ENCODE data around the gene PIK3R2.

PIK3R2 gene

DNA sequence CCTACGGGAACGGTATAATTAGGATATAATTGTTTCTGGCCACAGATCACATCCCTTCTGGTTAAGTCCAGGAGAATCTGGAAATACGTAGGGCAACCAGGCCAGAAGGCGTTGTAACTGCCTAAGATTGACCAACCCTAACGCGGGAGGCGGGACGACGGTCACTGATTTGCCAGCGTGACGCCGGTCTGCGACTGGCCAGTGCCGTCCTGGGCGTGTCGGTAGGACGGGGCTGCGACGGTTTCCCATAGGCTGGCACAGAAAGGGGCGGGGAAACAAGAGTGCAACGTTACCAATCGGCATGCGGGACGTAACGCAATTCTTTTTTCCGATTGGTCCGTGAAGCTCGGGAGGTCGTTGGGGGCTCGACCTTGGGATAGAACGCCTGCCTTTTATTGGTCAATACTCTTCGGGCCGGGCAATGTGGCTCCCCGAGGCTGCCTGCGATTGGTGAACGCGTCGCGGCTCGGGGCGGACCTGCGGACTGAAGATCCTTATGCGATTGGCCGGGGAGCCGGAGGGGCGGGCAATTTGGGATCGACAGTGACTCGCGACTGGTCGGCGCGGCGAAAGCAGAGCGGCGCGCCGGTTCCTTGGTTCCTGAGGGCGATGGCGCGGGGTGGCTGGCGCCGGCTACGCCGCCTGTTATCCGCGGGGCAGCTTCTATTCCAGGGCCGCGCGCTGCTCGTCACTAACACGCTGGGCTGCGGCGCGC is 39.9 kb downstream of the PIK3R2 start, which contains the start of gene MPV17L2:
TSS of gene MPV17L2 (plus strand) at position 546 of the 715 bp plus-strand sequence. CDS start at position 610, 64 bp downstream.
- no peak for TF ChIP-seq CEBPB (IDR thresholded peaks at IDR 0.05)
- TF ChIP-seq TAF1 (IDR thresholded peaks at IDR 0.05; ENCODE audit: low read depth) = peak; percentile 58; the same call in 1 of the 2 replicates
- no peak for TF ChIP-seq EGR1 (IDR thresholded peaks at IDR 0.05)
- no peak for TF ChIP-seq ZBTB7A (IDR thresholded peaks at IDR 0.05; ENCODE audit: low read depth)
- 0 out of 2 replicates have a peak, but pooled peaks have one; percentile 11 for TF ChIP-seq TCF12 (IDR thresholded peaks at IDR 0.05; ENCODE audit: low read depth)
- TF ChIP-seq CREB1 (IDR thresholded peaks at IDR 0.05; ENCODE audit: low read depth) = peak; percentile 73
- no peak for TF ChIP-seq NFIC (IDR thresholded peaks at IDR 0.05)
- TF ChIP-seq TEAD4 (IDR thresholded peaks at IDR 0.05) = no peak
- peak; percentile 6; the same call in 1 of the 2 replicates for TF ChIP-seq USF1 (IDR thresholded peaks at IDR 0.05)
- no peak for TF ChIP-seq RAD21 (IDR thresholded peaks at IDR 0.05; ENCODE audit: low read depth)
- peak; percentile 55 for TF ChIP-seq MAX (IDR thresholded peaks at IDR 0.05)
- TF ChIP-seq EP300 (IDR thresholded peaks at IDR 0.05; ENCODE audit: borderline replicate concordance) = no peak; the same call in 1 of the 2 replicates
- TF ChIP-seq YY1 (IDR thresholded peaks at IDR 0.05; ENCODE audit: low read depth) = peak; percentile 81
- TF ChIP-seq, protein P1, sequence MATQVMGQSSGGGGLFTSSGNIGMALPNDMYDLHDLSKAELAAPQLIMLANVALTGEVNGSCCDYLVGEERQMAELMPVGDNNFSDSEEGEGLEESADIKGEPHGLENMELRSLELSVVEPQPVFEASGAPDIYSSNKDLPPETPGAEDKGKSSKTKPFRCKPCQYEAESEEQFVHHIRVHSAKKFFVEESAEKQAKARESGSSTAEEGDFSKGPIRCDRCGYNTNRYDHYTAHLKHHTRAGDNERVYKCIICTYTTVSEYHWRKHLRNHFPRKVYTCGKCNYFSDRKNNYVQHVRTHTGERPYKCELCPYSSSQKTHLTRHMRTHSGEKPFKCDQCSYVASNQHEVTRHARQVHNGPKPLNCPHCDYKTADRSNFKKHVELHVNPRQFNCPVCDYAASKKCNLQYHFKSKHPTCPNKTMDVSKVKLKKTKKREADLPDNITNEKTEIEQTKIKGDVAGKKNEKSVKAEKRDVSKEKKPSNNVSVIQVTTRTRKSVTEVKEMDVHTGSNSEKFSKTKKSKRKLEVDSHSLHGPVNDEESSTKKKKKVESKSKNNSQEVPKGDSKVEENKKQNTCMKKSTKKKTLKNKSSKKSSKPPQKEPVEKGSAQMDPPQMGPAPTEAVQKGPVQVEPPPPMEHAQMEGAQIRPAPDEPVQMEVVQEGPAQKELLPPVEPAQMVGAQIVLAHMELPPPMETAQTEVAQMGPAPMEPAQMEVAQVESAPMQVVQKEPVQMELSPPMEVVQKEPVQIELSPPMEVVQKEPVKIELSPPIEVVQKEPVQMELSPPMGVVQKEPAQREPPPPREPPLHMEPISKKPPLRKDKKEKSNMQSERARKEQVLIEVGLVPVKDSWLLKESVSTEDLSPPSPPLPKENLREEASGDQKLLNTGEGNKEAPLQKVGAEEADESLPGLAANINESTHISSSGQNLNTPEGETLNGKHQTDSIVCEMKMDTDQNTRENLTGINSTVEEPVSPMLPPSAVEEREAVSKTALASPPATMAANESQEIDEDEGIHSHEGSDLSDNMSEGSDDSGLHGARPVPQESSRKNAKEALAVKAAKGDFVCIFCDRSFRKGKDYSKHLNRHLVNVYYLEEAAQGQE (IDR thresholded peaks at IDR 0.05; ENCODE audit: low read depth) = no peak
- TF ChIP-seq FOXM1 (IDR thresholded peaks at IDR 0.05; ENCODE audit: borderline replicate concordance, low read depth) = no peak

- TF ChIP-seq TEAD4 (IDR thresholded peaks at IDR 0.05) = no peak
- TF ChIP-seq ZBTB7A (IDR thresholded peaks at IDR 0.05; ENCODE audit: low read depth) = no peak; the same call in 1 of the 2 replicates
- no peak for TF ChIP-seq NFIC (IDR thresholded peaks at IDR 0.05)
- no peak for TF ChIP-seq YY1 (IDR thresholded peaks at IDR 0.05; ENCODE audit: low read depth)
- TF ChIP-seq CREB1 (IDR thresholded peaks at IDR 0.05; ENCODE audit: low read depth) = no peak
- no peak for TF ChIP-seq MAX (IDR thresholded peaks at IDR 0.05)
- no peak for TF ChIP-seq TAF1 (IDR thresholded peaks at IDR 0.05; ENCODE audit: low read depth)
Observed at GRCh38 chr19:18193388-18194180, 40.6 kb downstream of the PIK3R2 start.

DNA sequence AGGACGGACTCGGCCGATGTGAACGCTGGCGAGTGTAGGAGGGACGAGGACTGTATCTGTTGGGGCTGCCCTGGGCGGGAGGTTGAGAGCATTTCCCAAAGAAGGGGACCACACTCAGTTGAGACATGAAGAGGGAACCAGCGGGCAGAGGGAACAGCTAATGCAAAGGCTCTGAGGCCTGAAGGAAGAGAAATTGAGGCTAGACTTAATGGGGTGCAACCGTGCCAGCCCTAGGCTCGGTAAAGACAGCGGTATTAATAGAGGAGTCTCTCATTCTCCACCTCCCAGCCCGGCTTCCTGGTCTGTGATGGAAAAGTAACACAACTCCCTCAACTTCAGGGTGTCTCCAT is 41.2 kb downstream of the PIK3R2 start:
- no peak for TF ChIP-seq YY1 (IDR thresholded peaks at IDR 0.05; ENCODE audit: low read depth)

DNA sequence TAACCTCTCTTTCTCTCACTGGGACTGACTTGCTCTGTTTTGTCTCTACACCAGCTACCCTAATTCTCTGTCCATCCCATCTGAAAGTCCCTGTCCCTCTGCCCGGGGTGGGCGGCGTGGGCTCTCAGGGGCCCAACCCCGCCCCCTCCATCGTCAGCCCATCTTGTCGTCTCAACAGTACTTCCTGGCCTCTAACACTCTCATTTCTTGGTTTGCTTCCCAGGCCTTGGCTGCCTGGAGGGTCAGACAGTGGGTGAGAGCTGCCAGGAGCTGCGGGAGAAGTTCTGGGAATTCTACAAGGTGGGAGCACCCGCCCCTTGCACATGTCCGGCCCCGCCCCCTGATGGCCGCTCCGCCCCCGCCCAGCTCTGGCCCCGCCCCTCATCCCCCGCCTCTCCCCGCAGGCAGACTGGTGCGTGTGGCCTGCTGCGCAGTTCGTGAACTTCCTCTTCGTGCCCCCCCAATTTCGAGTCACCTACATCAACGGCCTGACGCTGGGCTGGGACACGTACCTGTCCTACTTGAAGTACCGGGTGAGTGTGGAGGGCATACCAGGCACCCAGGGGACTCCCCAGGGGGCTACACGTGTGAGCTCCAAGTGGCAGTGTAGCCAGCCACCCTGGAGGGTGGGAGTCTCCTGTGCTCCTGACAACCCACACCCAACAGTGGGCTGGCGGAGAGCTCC is 41.7 kb downstream of the PIK3R2 start:
- no peak for TF ChIP-seq NFIC (IDR thresholded peaks at IDR 0.05)
- TF ChIP-seq, protein P1 (IDR thresholded peaks at IDR 0.05; ENCODE audit: low read depth) = no peak
- TF ChIP-seq TAF1 (IDR thresholded peaks at IDR 0.05; ENCODE audit: low read depth) = no peak
- TF ChIP-seq TCF12 (IDR thresholded peaks at IDR 0.05; ENCODE audit: low read depth) = no peak
- no peak for TF ChIP-seq TEAD4 (IDR thresholded peaks at IDR 0.05)
- TF ChIP-seq CEBPB (IDR thresholded peaks at IDR 0.05) = no peak
- TF ChIP-seq CREB1 (IDR thresholded peaks at IDR 0.05; ENCODE audit: low read depth) = no peak
- TF ChIP-seq FOXM1 (IDR thresholded peaks at IDR 0.05; ENCODE audit: borderline replicate concordance, low read depth) = no peak
- no peak for TF ChIP-seq USF1 (IDR thresholded peaks at IDR 0.05)
- no peak for TF ChIP-seq MAX (IDR thresholded peaks at IDR 0.05)
- no peak for TF ChIP-seq RAD21 (IDR thresholded peaks at IDR 0.05; ENCODE audit: low read depth)
- TF ChIP-seq YY1 (IDR thresholded peaks at IDR 0.05; ENCODE audit: low read depth) = no peak
- TF ChIP-seq ZBTB7A (IDR thresholded peaks at IDR 0.05; ENCODE audit: low read depth) = no peak
- no peak for TF ChIP-seq EGR1 (IDR thresholded peaks at IDR 0.05)
- TF ChIP-seq EP300 (IDR thresholded peaks at IDR 0.05; ENCODE audit: borderline replicate concordance) = no peak

GRCh38 chr19:18196511-18196845 is 43.5 kb downstream of the PIK3R2 start:
- TF ChIP-seq TEAD4 (IDR thresholded peaks at IDR 0.05) (no peak), YY1 (IDR thresholded peaks at IDR 0.05; ENCODE audit: low read depth) (no peak), EP300 (IDR thresholded peaks at IDR 0.05; ENCODE audit: borderline replicate concordance) (no peak), TAF1 (IDR thresholded peaks at IDR 0.05; ENCODE audit: low read depth) (no peak), RAD21 (IDR thresholded peaks at IDR 0.05; ENCODE audit: low read depth) (no peak), CEBPB (IDR thresholded peaks at IDR 0.05) (no peak), ZBTB7A (IDR thresholded peaks at IDR 0.05; ENCODE audit: low read depth) (no peak), EGR1 (IDR thresholded peaks at IDR 0.05) (no peak), CREB1 (IDR thresholded peaks at IDR 0.05; ENCODE audit: low read depth) (no peak), MAX (IDR thresholded peaks at IDR 0.05) (no peak), NFIC (IDR thresholded peaks at IDR 0.05) (no peak), USF1 (IDR thresholded peaks at IDR 0.05) (no peak), FOXM1 (IDR thresholded peaks at IDR 0.05; ENCODE audit: borderline replicate concordance, low read depth) (no peak), TCF12 (IDR thresholded peaks at IDR 0.05; ENCODE audit: low read depth) (no peak)
- TF ChIP-seq, protein P1 (IDR thresholded peaks at IDR 0.05; ENCODE audit: low read depth) = no peak
